ENCODE results near the gene EXOC6B. TPM values are rescaled to one million over a fixed set of nuclear protein-coding genes. Genes with fewer than 3 reads are reported as not detected.
"Not testable (repeated sequence)": the region's sequence is repeated elsewhere in the genome, so short reads cannot be mapped to it uniquely, and the experiment has no call there.

Gene EXOC6B
- total RNA-seq, 1 donor from 2014 or later, result 13.8 TPM

GRCh38 chr2:72572501-72572900 lies 253.3 kb downstream of the EXOC6B start:
- ATAC-seq (ENCODE audit: low read depth), result no peak
- Mint-ChIP-seq H3K27ac (no peak overlapping the region), H3K9me3 (no peaks in the 10 kb centered on the region), H3K4me3 (no peak overlapping the region), H3K27me3 (no peaks in the 10 kb centered on the region), H3K36me3 (ENCODE audit: low read depth) (no peaks in the 10 kb centered on the region), H3K4me1 (no peaks in the 10 kb centered on the region)
- intact Hi-C loops (cut with micrococcal nuclease), result loop anchor here (10.0 kb wide), 1 partner anchor 428 kb away; the partner anchor contains the start of gene CYP26B1
- CTCF ChIA-PET, result no interaction called here
- TF ChIP-seq, protein P1, sequence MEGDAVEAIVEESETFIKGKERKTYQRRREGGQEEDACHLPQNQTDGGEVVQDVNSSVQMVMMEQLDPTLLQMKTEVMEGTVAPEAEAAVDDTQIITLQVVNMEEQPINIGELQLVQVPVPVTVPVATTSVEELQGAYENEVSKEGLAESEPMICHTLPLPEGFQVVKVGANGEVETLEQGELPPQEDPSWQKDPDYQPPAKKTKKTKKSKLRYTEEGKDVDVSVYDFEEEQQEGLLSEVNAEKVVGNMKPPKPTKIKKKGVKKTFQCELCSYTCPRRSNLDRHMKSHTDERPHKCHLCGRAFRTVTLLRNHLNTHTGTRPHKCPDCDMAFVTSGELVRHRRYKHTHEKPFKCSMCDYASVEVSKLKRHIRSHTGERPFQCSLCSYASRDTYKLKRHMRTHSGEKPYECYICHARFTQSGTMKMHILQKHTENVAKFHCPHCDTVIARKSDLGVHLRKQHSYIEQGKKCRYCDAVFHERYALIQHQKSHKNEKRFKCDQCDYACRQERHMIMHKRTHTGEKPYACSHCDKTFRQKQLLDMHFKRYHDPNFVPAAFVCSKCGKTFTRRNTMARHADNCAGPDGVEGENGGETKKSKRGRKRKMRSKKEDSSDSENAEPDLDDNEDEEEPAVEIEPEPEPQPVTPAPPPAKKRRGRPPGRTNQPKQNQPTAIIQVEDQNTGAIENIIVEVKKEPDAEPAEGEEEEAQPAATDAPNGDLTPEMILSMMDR (IDR thresholded peaks at IDR 0.05), result no peak
- POLR2A ChIA-PET, result no interaction called here
- no peak for DNase-seq

DNA sequence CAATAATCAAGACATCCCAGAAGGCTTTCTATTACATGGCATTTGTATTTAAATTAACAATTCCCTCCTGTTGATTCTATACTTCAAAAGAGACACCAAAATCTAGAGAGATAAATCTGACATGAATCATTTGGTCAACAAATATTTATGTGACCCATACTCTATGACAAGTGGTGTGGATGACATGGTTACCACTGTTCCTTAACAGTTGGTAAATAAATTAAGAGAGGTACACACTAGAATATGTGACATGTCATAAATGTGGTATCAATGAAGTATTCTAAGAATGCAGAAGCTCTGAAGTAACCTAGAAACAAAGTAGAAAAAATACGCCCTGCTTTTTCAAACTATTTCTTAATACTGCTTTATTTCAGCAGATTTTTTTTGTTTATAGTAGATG lies 255.4 kb downstream of the EXOC6B start:
- Mint-ChIP-seq H3K36me3 (ENCODE audit: low read depth) (no peaks in the 10 kb centered on the region), H3K4me1 (no peaks in the 10 kb centered on the region), H3K4me3 (no peak overlapping the region), H3K27ac (no peak overlapping the region), H3K27me3 (no peaks in the 10 kb centered on the region), H3K9me3 (no peaks in the 10 kb centered on the region)
- ATAC-seq (ENCODE audit: low read depth), result no peak
- intact Hi-C loops (cut with micrococcal nuclease), result loop anchor here (10.0 kb wide), 1 partner anchor 426 kb away; the partner anchor contains the start of gene CYP26B1
- POLR2A ChIA-PET, result no interaction called here
- DNase-seq, result no peak
- CTCF ChIA-PET, result no interaction called here
- TF ChIP-seq, protein P1 (IDR thresholded peaks at IDR 0.05), result no peak

- POLR2A ChIA-PET, result no interaction called here
- CTCF ChIA-PET, result no interaction called here
- no peak for ATAC-seq (ENCODE audit: low read depth)
- no peak overlapping the region for H3K4me3 Mint-ChIP-seq
- H3K27me3 Mint-ChIP-seq, result no peaks in the 10 kb centered on the region
- no peaks in the 10 kb centered on the region for H3K9me3 Mint-ChIP-seq
- TF ChIP-seq, protein P1 (IDR thresholded peaks at IDR 0.05), result no peak
- H3K27ac Mint-ChIP-seq, result no peak overlapping the region
- peaks cover 6% of the 10 kb centered on the region for H3K36me3 Mint-ChIP-seq (ENCODE audit: low read depth)
- DNase-seq, result no peak
- H3K4me1 Mint-ChIP-seq, result no peaks in the 10 kb centered on the region
- intact Hi-C loops (cut with micrococcal nuclease), result no loop called here
Observed at GRCh38 chr2:72562451-72563153, 263.2 kb downstream of the EXOC6B start.

GRCh38 chr2:72561621-72562318 lies 264.1 kb downstream of the EXOC6B start:
- intact Hi-C loops (cut with micrococcal nuclease), result no loop called here
- TF ChIP-seq, protein P1 (IDR thresholded peaks at IDR 0.05), result no peak
- POLR2A ChIA-PET, result no interaction called here

GRCh38 chr2:72555943-72556342 lies 269.9 kb downstream of the EXOC6B start:
- peaks cover 2% of the 10 kb centered on the region for H3K9me3 Mint-ChIP-seq
- ChIA-PET CTCF (no interaction called here), POLR2A (no interaction called here)
- H3K27me3 Mint-ChIP-seq, result no peaks in the 10 kb centered on the region
- no peak overlapping the region for H3K27ac Mint-ChIP-seq
- no peaks in the 10 kb centered on the region for H3K4me1 Mint-ChIP-seq
- peaks cover 10% of the 10 kb centered on the region for H3K36me3 Mint-ChIP-seq (ENCODE audit: low read depth)
- no peak for ATAC-seq (ENCODE audit: low read depth)
- H3K4me3 Mint-ChIP-seq, result no peak overlapping the region
- intact Hi-C loops (cut with micrococcal nuclease), result no loop called here
- TF ChIP-seq, protein P1 (IDR thresholded peaks at IDR 0.05), result no peak
- no peak for DNase-seq

More at GRCh38 chr2:72561621-72562318, 264.1 kb downstream of the EXOC6B start:
- ATAC-seq (ENCODE audit: low read depth) (no peak), DNase-seq (no peak)
- CTCF ChIA-PET, result no interaction called here
- no peak overlapping the region for H3K27ac Mint-ChIP-seq
- no peaks in the 10 kb centered on the region for H3K4me1 Mint-ChIP-seq
- H3K9me3 Mint-ChIP-seq, result no peaks in the 10 kb centered on the region
- no peaks in the 10 kb centered on the region for H3K27me3 Mint-ChIP-seq
- peaks cover 6% of the 10 kb centered on the region for H3K36me3 Mint-ChIP-seq (ENCODE audit: low read depth)
- no peak overlapping the region for H3K4me3 Mint-ChIP-seq

DNA sequence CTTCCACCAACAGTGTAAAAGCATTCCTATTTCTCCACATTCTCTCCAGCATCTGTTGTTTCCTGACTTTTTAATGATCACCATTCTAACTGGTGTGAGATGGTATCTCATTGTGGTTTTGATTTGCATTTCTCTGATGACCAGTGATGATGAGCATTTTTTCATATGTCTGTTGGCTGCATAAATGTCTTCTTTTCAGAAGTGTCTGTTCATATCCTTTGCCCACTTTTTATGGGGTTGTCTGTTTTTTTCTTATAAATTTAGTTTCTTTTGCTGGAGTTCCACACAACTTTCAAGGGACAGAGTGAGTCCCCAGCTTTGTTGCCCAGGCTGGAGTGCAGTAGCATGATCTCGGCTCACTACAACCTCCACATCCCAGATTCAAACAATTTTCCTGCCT lies 270.5 kb downstream of the EXOC6B start:
- DNase-seq; H3K27ac Mint-ChIP-seq; ATAC-seq (ENCODE audit: low read depth); POLR2A ChIA-PET; H3K4me3 Mint-ChIP-seq; H3K9me3 Mint-ChIP-seq; H3K27me3 Mint-ChIP-seq; H3K4me1 Mint-ChIP-seq; intact Hi-C loops (cut with micrococcal nuclease); H3K36me3 Mint-ChIP-seq (ENCODE audit: low read depth); CTCF ChIA-PET: not testable (repeated sequence)

GRCh38 chr2:72554910-72555309 lies 270.9 kb downstream of the EXOC6B start:
- POLR2A ChIA-PET; H3K4me1 Mint-ChIP-seq; intact Hi-C loops (cut with micrococcal nuclease); H3K4me3 Mint-ChIP-seq; H3K36me3 Mint-ChIP-seq (ENCODE audit: low read depth); DNase-seq; ATAC-seq (ENCODE audit: low read depth); CTCF ChIA-PET; H3K27me3 Mint-ChIP-seq; H3K27ac Mint-ChIP-seq; H3K9me3 Mint-ChIP-seq: not testable (repeated sequence)

All from activated B cell treated with CpG ODN at 0.5 μM for 24 hours (primary cell).